CD14-positive monocyte (primary cell): Measurements from ENCODE around the gene CPNE4. TPM values are rescaled to one million over a fixed set of nuclear protein-coding genes. Genes with fewer than 3 reads are reported as not detected.

Experiments used
- DNase-seq, 3 donors: peaks; one replicate each; pipeline ENCODE4 v3.0.0-alpha.2; 2011 to 2022
- H2AFZ ChIP-seq: 2 replicates; pipeline ENCODE4 v1.6.0; 2012; ENCODE audit warnings: mild to moderate bottlenecking, low read depth, low read length, inconsistent platforms; ENCODE audit not compliant: insufficient read depth, poor library complexity, severe bottlenecking
- H3K27ac ChIP-seq, 2 donors: 1 replicate in 1 of 2; 2 replicates in 1 of 2; pipeline ENCODE4 v1.5.1; 2012 to 2013; ENCODE audit warnings: low read length in 2 of 2, control low read depth in 1 of 2, inconsistent platforms in 1 of 2, low read depth in 1 of 2, mild to moderate bottlenecking in 1 of 2
- H3K27me3 ChIP-seq, 2 donors: one replicate each; pipeline versions ENCODE4 v1.6.0 to v1.6.1; 2011 to 2013; ENCODE audit warnings: low read length in 2 of 2; ENCODE audit not compliant: control insufficient read depth in 2 of 2, insufficient read depth in 2 of 2
- H3K36me3 ChIP-seq, 2 donors: replicated peaks in 1 of 2; 1 replicate in 1 of 2; 2 replicates in 1 of 2; pipeline versions ENCODE4 v1.5.1 to v1.6.1; 2012 to 2013; ENCODE audit warnings: low read length in 2 of 2, control low read depth in 1 of 2, inconsistent platforms in 1 of 2, mild to moderate bottlenecking in 1 of 2; ENCODE audit not compliant: insufficient read depth in 2 of 2, control insufficient read depth in 1 of 2
- H3K4me1 ChIP-seq, 2 donors: 1 replicate in 1 of 2; 2 replicates in 1 of 2; pipeline versions ENCODE4 v1.5.1 to v1.6.1; 2012 to 2013; ENCODE audit warnings: low read length in 2 of 2, control low read depth in 1 of 2, inconsistent platforms in 1 of 2, mild to moderate bottlenecking in 1 of 2, moderate library complexity in 1 of 2; ENCODE audit not compliant: insufficient read depth in 2 of 2, control insufficient read depth in 1 of 2
- H3K4me2 ChIP-seq: replicated peaks from 2 replicates; pipeline ENCODE3; 2012; ENCODE audit warnings: low read length, moderate library complexity, mild to moderate bottlenecking; ENCODE audit not compliant: poor library complexity, severe bottlenecking; ENCODE audit errors: extremely low read depth
- H3K4me3 ChIP-seq, 3 experiments: fragments of 200-600 bp in 1 of 3; sonication (generic) in 1 of 3; replicated peaks in 1 of 3; 1 replicate in 2 of 3; 2 replicates in 1 of 3; pipeline ENCODE4 v1.5.1; 2011 to 2013; ENCODE audit warnings: low read length in 3 of 3, mild to moderate bottlenecking in 3 of 3, control low read depth in 2 of 3, low read depth in 2 of 3, inconsistent platforms in 1 of 3, moderate library complexity in 1 of 3
- H3K79me2 ChIP-seq: 2 replicates; pipeline ENCODE4 v1.6.0; 2012; ENCODE audit warnings: mild to moderate bottlenecking, control low read depth, inconsistent platforms, low read length, moderate library complexity; ENCODE audit not compliant: insufficient read depth
- H3K9ac ChIP-seq: 2 replicates; pipeline ENCODE4 v1.6.0; 2017; ENCODE audit warnings: low read length, mild to moderate bottlenecking; ENCODE audit not compliant: insufficient read depth, poor library complexity, severe bottlenecking
- H3K9me3 ChIP-seq, 2 donors: replicated peaks in 1 of 2; 1 replicate in 1 of 2; 2 replicates in 1 of 2; pipeline versions ENCODE4 v1.5.1 to v1.6.1; 2012 to 2013; ENCODE audit warnings: low read length in 2 of 2, control low read depth in 1 of 2; ENCODE audit not compliant: control insufficient read depth in 1 of 2, insufficient read depth in 1 of 2
- H4K20me1 ChIP-seq: 2 replicates; pipeline ENCODE4 v1.6.0; 2012; ENCODE audit warnings: mild to moderate bottlenecking, low read length, control low read depth, moderate library complexity; ENCODE audit not compliant: insufficient read depth
- H3K27ac Mint-ChIP-seq, 7 donors: one replicate each; pipeline ENCODE4 v1.8.0; 2020; ENCODE audit warnings: mild to moderate bottlenecking in 7 of 7, mixed read lengths in 7 of 7, moderate library complexity in 6 of 7, inconsistent platforms in 2 of 7
- H3K27me3 Mint-ChIP-seq, 3 donors: one replicate each; pipeline ENCODE4 v1.8.0; 2021 to 2022; ENCODE audit warnings: low read depth in 3 of 3, mild to moderate bottlenecking in 3 of 3, mixed read lengths in 3 of 3, moderate library complexity in 3 of 3, inconsistent platforms in 1 of 3
- H3K36me3 Mint-ChIP-seq, 2 donors: one replicate each; pipeline ENCODE4 v1.8.0; 2020; ENCODE audit warnings: mixed read lengths in 2 of 2, inconsistent platforms in 1 of 2, mild to moderate bottlenecking in 1 of 2
- H3K4me1 Mint-ChIP-seq: one replicate; pipeline ENCODE4 v1.8.0; 2020; ENCODE audit warnings: mild to moderate bottlenecking, mixed read lengths
- H3K4me3 Mint-ChIP-seq, 2 donors: one replicate each; pipeline ENCODE4 v1.8.0; 2020; ENCODE audit warnings: mild to moderate bottlenecking in 2 of 2, mixed read lengths in 2 of 2, moderate library complexity in 1 of 2
- H3K9me3 Mint-ChIP-seq, 7 donors: one replicate each; pipeline ENCODE4 v1.8.0; 2020 to 2022; ENCODE audit warnings: mixed read lengths in 7 of 7, mild to moderate bottlenecking in 6 of 7, moderate library complexity in 6 of 7, inconsistent platforms in 2 of 7
- WGBS: methylation state at CpG from one replicate; pipeline ENCODE4 v1.1.5; 2013; ENCODE audit warnings: missing lambda C conversion rate; ENCODE audit not compliant: insufficient coverage; 5-methylcytosine and 5-hydroxymethylcytosine counted together
- intact Hi-C, 2 donors: fragments of 100-400 bp; cut with micrococcal nuclease; formaldehyde crosslinking; loops; one replicate each; pipeline versions ENCODE4 v1.15.0 to v1.15.1; 2023
- polyA plus RNA-seq, 3 donors: library from polyadenylated mRNA; depleted of rRNA in 1 of 3; unstranded in 2 of 3; stranded (reverse) in 1 of 3; fragments of 300-500 nt in 2 of 3; fragments of >200 nt in 1 of 3; fragmentation: Illumina TruSeq in 2 of 3; gene quantifications; 1 replicate in 2 of 3; 2 replicates in 1 of 3; pipeline ENCODE4 v1.2.3, GENCODE V29; 2012 to 2021
- TF ChIP-seq, protein P1 (sequence below): fragments of 200-600 bp; IDR thresholded peaks from one replicate; pipeline ENCODE4 v1.8.0; 2022; ENCODE audit warnings: antibody characterized with exemption, mild to moderate bottlenecking

Gene CPNE4
- polyA plus RNA-seq, 3 donors, result not detected

DNA sequence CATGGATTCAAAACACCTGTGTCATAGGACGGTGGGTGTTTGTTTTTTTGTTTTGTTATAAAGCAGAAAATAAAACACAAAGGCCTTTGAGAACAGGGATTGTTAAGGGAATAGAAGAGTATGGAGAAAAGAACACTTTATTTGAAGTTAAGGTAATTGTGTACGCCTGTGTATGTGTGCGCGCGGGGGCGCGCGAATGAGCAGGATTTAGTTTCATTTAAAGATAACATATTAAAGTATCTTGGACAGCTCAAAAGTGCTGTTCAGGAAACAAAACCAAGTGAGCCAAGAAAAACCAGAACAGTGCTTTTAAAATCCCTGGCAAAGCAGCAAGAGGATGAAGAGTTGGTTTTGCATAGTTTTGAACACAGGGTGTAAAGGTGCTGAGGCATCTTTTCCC is 1.9 kb downstream of the CPNE4 start:
- peak overlapping the region in 1 of 2 donors; percentile 89 for H3K4me3 Mint-ChIP-seq
- TF ChIP-seq, protein P1, sequence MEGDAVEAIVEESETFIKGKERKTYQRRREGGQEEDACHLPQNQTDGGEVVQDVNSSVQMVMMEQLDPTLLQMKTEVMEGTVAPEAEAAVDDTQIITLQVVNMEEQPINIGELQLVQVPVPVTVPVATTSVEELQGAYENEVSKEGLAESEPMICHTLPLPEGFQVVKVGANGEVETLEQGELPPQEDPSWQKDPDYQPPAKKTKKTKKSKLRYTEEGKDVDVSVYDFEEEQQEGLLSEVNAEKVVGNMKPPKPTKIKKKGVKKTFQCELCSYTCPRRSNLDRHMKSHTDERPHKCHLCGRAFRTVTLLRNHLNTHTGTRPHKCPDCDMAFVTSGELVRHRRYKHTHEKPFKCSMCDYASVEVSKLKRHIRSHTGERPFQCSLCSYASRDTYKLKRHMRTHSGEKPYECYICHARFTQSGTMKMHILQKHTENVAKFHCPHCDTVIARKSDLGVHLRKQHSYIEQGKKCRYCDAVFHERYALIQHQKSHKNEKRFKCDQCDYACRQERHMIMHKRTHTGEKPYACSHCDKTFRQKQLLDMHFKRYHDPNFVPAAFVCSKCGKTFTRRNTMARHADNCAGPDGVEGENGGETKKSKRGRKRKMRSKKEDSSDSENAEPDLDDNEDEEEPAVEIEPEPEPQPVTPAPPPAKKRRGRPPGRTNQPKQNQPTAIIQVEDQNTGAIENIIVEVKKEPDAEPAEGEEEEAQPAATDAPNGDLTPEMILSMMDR, result no peak

DNA sequence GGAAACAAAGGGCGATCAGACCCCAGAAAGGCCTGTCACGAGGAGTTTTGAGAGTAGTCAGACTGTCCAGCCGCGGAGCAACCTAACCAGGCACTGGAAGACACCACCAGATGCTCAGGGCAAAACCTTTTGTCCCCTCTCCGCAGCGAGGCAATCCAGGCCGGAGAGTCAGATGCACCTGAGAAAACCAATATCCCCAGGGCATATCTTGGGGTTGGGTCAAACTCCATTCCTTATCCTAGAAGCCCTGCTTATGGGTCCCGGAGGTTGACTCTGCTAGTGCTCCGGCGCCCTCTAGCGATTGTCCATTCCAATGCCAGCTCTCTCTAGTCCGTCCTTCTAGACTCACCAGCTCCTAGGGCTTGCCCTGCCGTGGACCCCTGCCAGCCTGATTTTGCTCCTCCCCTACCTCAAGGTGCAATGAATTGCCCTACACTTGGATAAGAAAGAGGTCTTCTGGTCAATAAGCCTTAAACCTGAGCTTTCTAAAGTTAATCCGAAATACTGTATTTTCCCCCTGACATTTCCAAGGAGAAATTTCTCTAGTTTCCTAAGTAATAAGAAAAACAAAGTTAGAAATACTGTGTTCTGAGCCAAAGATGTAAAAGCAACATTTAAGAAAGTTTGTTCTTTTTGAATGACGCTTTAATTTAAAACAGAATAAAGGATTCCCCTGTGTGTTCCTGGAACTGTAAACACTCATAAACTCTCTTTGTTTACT is 5.5 kb downstream of the CPNE4 start:
- Histone ChIP-seq H2AFZ (no peak overlapping the region), H3K27ac (no peak overlapping the region), H3K27me3 (peaks cover 25 to 44% of the 10 kb centered on the region in 2 donors), H3K36me3 (no peaks in the 10 kb centered on the region), H3K4me2 (no peak overlapping the region), H3K9me3 (no peaks in the 10 kb centered on the region), H4K20me1 (no peaks in the 10 kb centered on the region), H3K4me1 (peaks cover 2 to 9% of the 10 kb centered on the region in 2 donors), H3K4me3 (no peak overlapping the region), H3K79me2 (no peaks in the 10 kb centered on the region), H3K9ac (no peak overlapping the region)
- peaks cover 2 to 10% (median 3%) of the 10 kb centered on the region in 7 donors for H3K9me3 Mint-ChIP-seq
- peaks cover 9% of the 10 kb centered on the region for H3K4me1 Mint-ChIP-seq
- DNase-seq, result peak; percentile 39 to 70 (median 67)
- H3K4me3 Mint-ChIP-seq, result peak overlapping the region in 1 of 2 donors; percentile 13
- intact Hi-C loops, result loop anchor here (2.0 to 5.0 kb wide), 2 partner anchors 235 to 237 kb away; no protein-coding TSS in a partner anchor
- H3K36me3 Mint-ChIP-seq, result peaks cover 1% of the 10 kb centered on the region in 2 donors
- peaks cover 27 to 43% (median 33%) of the 10 kb centered on the region in 3 donors for H3K27me3 Mint-ChIP-seq
- WGBS, result 21% methylated on average over 13 of the region's 15 CpGs
- H3K27ac Mint-ChIP-seq, result no peak overlapping the region
- TF ChIP-seq, protein P1, result peak; percentile 93

More for the DNA sequence above, 1.9 kb downstream of the CPNE4 start:
- no peak overlapping the region for H2AFZ ChIP-seq
- H3K36me3 ChIP-seq, result no peaks in the 10 kb centered on the region
- H3K27ac Mint-ChIP-seq, result peak overlapping the region in 1 of 7 donors; percentile 18
- peaks cover 45 to 71% of the 10 kb centered on the region in 2 donors for H3K27me3 ChIP-seq
- no peaks in the 10 kb centered on the region for H3K79me2 ChIP-seq
- no peak overlapping the region for H3K27ac ChIP-seq
- peaks cover 5% of the 10 kb centered on the region in 2 donors for H3K36me3 Mint-ChIP-seq
- no peak for DNase-seq
- no peak overlapping the region for H3K9ac ChIP-seq
- H3K9me3 ChIP-seq, result peaks cover 6 to 9% of the 10 kb centered on the region in 2 donors
- WGBS, result 80% methylated on average over 1 of the region's 8 CpGs
- peaks cover 46 to 62% (median 51%) of the 10 kb centered on the region in 3 donors for H3K27me3 Mint-ChIP-seq
- peaks cover 10 to 18% of the 10 kb centered on the region in 2 donors for H3K4me1 ChIP-seq
- H3K4me2 ChIP-seq, result no peak overlapping the region
- peaks cover 17% of the 10 kb centered on the region for H3K4me1 Mint-ChIP-seq
- H3K4me3 ChIP-seq, result no peak overlapping the region
- peaks cover 2 to 20% (median 10%) of the 10 kb centered on the region in 7 donors for H3K9me3 Mint-ChIP-seq
- intact Hi-C loops, result loop anchor here in 1 of 2 donors (10.0 kb wide), 1 partner anchor 998 kb away; no protein-coding TSS in a partner anchor
- H4K20me1 ChIP-seq, result no peaks in the 10 kb centered on the region
